Measurements from ENCODE around the gene GRIK3.
A peak's percentile ranks its signal among the peaks of the same experiment; 100 is the strongest.

The GRIK3 gene

DNA sequence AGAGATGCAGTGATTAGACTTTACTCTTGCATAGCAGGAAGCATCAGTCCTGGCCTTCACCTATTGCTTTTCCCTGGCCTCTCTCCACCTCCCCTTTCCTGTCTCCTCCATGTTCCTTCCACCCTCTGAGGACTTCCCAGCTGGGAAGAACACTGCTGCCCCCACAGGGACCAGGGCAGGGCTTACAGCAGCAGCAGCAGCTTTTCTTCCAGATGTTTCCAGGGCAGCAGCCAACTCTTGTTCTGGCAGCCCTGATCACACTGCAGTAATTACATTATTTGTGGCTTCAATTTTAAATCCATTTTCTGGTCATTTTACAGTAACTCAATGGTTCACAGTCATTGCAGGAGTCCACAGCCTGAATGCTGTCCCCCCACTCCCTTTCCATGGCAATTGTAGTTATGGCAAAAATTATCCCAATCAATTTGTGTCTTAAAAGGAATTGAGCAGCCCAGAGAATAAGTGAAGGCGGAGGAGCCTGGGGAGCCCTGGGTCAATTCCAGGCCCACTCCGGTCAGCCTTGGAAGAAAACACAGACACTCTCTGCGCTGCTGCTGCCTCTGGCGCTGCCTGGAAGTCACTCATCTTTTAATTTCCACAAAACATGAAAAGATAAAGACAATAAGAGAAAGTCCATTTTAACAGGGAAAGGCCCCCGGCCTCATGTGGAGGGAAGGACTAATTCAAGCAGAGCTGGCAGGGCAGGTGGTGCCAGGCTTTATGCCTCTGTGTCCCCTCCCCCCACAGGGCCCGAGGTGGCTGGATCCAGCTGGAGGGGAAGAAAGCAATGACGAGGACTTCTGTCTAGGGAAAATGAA lies 148.6 kb downstream of the GRIK3 start:
- no peak overlapping the region for H3K27ac ChIP-seq (ENCODE audit: extremely low read depth, low read depth, low read length)
- no peaks in the 10 kb centered on the region for H3K36me3 ChIP-seq (ENCODE audit: control insufficient read depth in 2 of 2, insufficient read depth in 1 of 2, low read length in 2 of 2)
- H3K4me3 ChIP-seq (ENCODE audit: low read depth, low read length), result no peak overlapping the region
- no peaks in the 10 kb centered on the region for H3K4me1 ChIP-seq (ENCODE audit: control insufficient read depth, insufficient read depth, low read length)
- no peaks in the 10 kb centered on the region for H3K9me3 ChIP-seq (ENCODE audit: control insufficient read depth, insufficient read depth, low read depth, low read length)
- CTCF ChIA-PET, result no interaction called here
- TF ChIP-seq ZNF133 (tag by site-specific recombination; IDR thresholded peaks at IDR 0.05) (no peak), ZNF24 (tag by site-specific recombination; IDR thresholded peaks at IDR 0.05) (no peak), ZNF623 (tag by site-specific recombination; IDR thresholded peaks at IDR 0.05) (no peak), ZNF146 (tag by site-specific recombination; IDR thresholded peaks at IDR 0.05) (no peak), ZNF658 (tag by site-specific recombination; IDR thresholded peaks at IDR 0.05) (no peak), ZNF239 (tag by site-specific recombination; IDR thresholded peaks at IDR 0.05) (no peak), ZBTB21 (tag by site-specific recombination; IDR thresholded peaks at IDR 0.05) (no peak), ZNF26 (tag by site-specific recombination; IDR thresholded peaks at IDR 0.05) (no peak), ZNF664 (tag by site-specific recombination; IDR thresholded peaks at IDR 0.05) (no peak), KLF9 (tag by site-specific recombination; IDR thresholded peaks at IDR 0.05; ENCODE audit: low read depth) (no peak), YY1 (tag by site-specific recombination; IDR thresholded peaks at IDR 0.05) (no peak), ZBTB7A (tag by site-specific recombination; IDR thresholded peaks at IDR 0.05; ENCODE audit: low read depth) (no peak), ZNF169 (tag by site-specific recombination; IDR thresholded peaks at IDR 0.05) (no peak), SP7 (tag by site-specific recombination; IDR thresholded peaks at IDR 0.05) (no peak), ZNF555 (tag by site-specific recombination; conservative IDR thresholded peaks at IDR 0.05) (no peak), ZNF184 (tag by site-specific recombination; IDR thresholded peaks at IDR 0.05) (no peak)
- POLR2A ChIA-PET, result no interaction called here

DNA sequence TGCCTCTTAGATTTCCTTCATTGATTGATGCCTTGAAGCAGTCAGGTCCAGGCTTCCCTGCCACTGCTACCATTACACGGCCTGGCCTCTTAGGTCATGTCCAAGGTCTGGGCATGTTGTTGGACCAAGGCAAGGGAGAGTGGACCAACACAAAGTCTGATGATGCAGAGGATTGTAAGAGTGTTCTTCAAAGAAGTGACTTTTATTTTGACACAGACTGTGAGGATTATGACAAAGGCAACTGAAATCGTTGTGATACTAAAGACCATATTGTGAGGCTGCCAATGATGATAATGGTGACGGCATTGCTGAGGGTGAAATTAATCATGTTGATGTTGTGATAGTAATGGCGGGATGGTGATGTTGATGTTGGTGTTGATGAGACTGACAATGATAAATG lies 149.5 kb downstream of the GRIK3 start:
- Histone ChIP-seq H3K36me3 (ENCODE audit: control insufficient read depth in 2 of 2, insufficient read depth in 1 of 2, low read length in 2 of 2) (no peaks in the 10 kb centered on the region), H3K9me3 (ENCODE audit: control insufficient read depth, insufficient read depth, low read depth, low read length) (no peaks in the 10 kb centered on the region), H3K4me1 (ENCODE audit: control insufficient read depth, insufficient read depth, low read length) (no peaks in the 10 kb centered on the region), H3K27ac (ENCODE audit: extremely low read depth, low read depth, low read length) (no peak overlapping the region), H3K4me3 (ENCODE audit: low read depth, low read length) (no peak overlapping the region)
- POLR2A ChIA-PET, result no interaction called here
- peak; percentile 46 for TF ChIP-seq MYNN (tag by site-specific recombination; IDR thresholded peaks at IDR 0.05; ENCODE audit: borderline replicate concordance)
- TF ChIP-seq ZNF555 (tag by site-specific recombination; conservative IDR thresholded peaks at IDR 0.05), result no peak
- CTCF ChIA-PET, result no interaction called here

GRCh38 chr1:36884029-36884701 lies 150.2 kb downstream of the GRIK3 start:
- Histone ChIP-seq H3K36me3 (ENCODE audit: control insufficient read depth in 2 of 2, insufficient read depth in 1 of 2, low read length in 2 of 2) (no peaks in the 10 kb centered on the region), H3K4me1 (ENCODE audit: control insufficient read depth, insufficient read depth, low read length) (no peaks in the 10 kb centered on the region), H3K4me3 (ENCODE audit: low read depth, low read length) (no peak overlapping the region), H3K27ac (ENCODE audit: extremely low read depth, low read depth, low read length) (no peak overlapping the region), H3K9me3 (ENCODE audit: control insufficient read depth, insufficient read depth, low read depth, low read length) (no peaks in the 10 kb centered on the region)
- POLR2A ChIA-PET, result no interaction called here
- CTCF ChIA-PET, result no interaction called here
- TF ChIP-seq SP7 (tag by site-specific recombination; IDR thresholded peaks at IDR 0.05) (no peak), ZNF473 (tag by site-specific recombination; IDR thresholded peaks at IDR 0.05) (no peak), ZNF16 (tag by site-specific recombination; IDR thresholded peaks at IDR 0.05; ENCODE audit: low read depth) (no peak), ZNF341 (tag by site-specific recombination; IDR thresholded peaks at IDR 0.05; ENCODE audit: low read depth) (no peak), YY1 (tag by site-specific recombination; IDR thresholded peaks at IDR 0.05) (no peak), ZNF426 (tag by site-specific recombination; IDR thresholded peaks at IDR 0.05) (no peak)
